Upper lobe of left lung (tissue), 4 donors: ENCODE data around the gene UBE2F.

Experiments used
- CTCF ChIP-seq, 6 experiments: fragments of 450-650 bp in 4 of 6; fragments of 200-600 bp in 2 of 6; sonication (generic) in 2 of 6; IDR thresholded peaks; one replicate each; pipeline ENCODE4 v1.5.1; 2016 to 2019; ENCODE audit warnings: antibody characterized with exemption in 6 of 6
- EP300 ChIP-seq, 4 donors: sonication (generic); formaldehyde crosslinking; IDR thresholded peaks; one replicate each; pipeline ENCODE4 v1.5.1; 2017; ENCODE audit warnings: antibody characterized with exemption in 4 of 4, control low read depth in 2 of 4

- TF ChIP-seq CTCF (IDR thresholded peaks at IDR 0.05): no peak
- no peak for TF ChIP-seq EP300 (IDR thresholded peaks at IDR 0.05)
Observed at GRCh38 chr2:238059505-238059904, 92.7 kb downstream of the UBE2F start.
